KMS-11 (cell line): ENCODE data around the gene NPAS2.

Source experiments
- H2AFZ ChIP-seq: fragments of 200-600 bp; sonication (generic); 2 replicates; pipeline ENCODE4 v1.6.1; 2016; ENCODE audit warnings: antibody characterized with exemption, mixed run types, low read depth
- H3K27ac ChIP-seq: fragments of 200-600 bp; sonication (generic); 2 replicates; pipeline ENCODE4 v1.6.1; 2016; ENCODE audit warnings: mild to moderate bottlenecking, mixed run types
- H3K27me3 ChIP-seq: fragments of 200-600 bp; sonication (generic); 2 replicates; pipeline ENCODE4 v1.6.1; 2017; ENCODE audit warnings: mild to moderate bottlenecking, low read depth, mixed run types, moderate library complexity; ENCODE audit not compliant: insufficient read depth
- H3K36me3 ChIP-seq: fragments of 200-600 bp; sonication (generic); 2 replicates; pipeline ENCODE4 v1.6.1; 2017; ENCODE audit warnings: mild to moderate bottlenecking, mixed run types; ENCODE audit not compliant: insufficient read depth
- H3K4me1 ChIP-seq: fragments of 200-600 bp; sonication (generic); 2 replicates; pipeline ENCODE4 v1.6.1; 2016; ENCODE audit warnings: mild to moderate bottlenecking, low read depth, mixed run types; ENCODE audit not compliant: poor library complexity, severe bottlenecking
- H3K4me2 ChIP-seq: fragments of 200-600 bp; sonication (generic); 2 replicates; pipeline ENCODE4 v1.7.0; 2016; ENCODE audit warnings: mild to moderate bottlenecking, mixed run types
- H3K4me3 ChIP-seq: fragments of 200-600 bp; sonication (generic); IDR thresholded peaks from 2 replicates; pipeline ENCODE4 v1.6.1; 2017; ENCODE audit warnings: low read depth, low read length, mixed read lengths; ENCODE audit not compliant: insufficient read depth
- H3K79me2 ChIP-seq: fragments of 200-600 bp; sonication (generic); 2 replicates; pipeline ENCODE4 v1.6.1; 2016; ENCODE audit warnings: low read depth, mixed run types; ENCODE audit not compliant: insufficient read depth
- H3K9ac ChIP-seq: fragments of 200-600 bp; sonication (generic); 2 replicates; pipeline ENCODE4 v1.6.1; 2016; ENCODE audit warnings: mild to moderate bottlenecking, mixed run types
- H4K20me1 ChIP-seq: fragments of 200-600 bp; sonication (generic); 2 replicates; pipeline ENCODE4 v1.6.1; 2016; ENCODE audit warnings: mild to moderate bottlenecking, mixed run types; ENCODE audit not compliant: insufficient read depth
- CTCF ChIP-seq: fragments of 200-600 bp; sonication (generic); conservative IDR thresholded peaks from 2 replicates; pipeline ENCODE4 v1.6.1; 2017; ENCODE audit warnings: low read depth, mild to moderate bottlenecking, antibody characterized with exemption, low read length, moderate library complexity, mixed read lengths

The NPAS2 gene

GRCh38 chr2:100796499-100797100 is 23.3 kb upstream of the NPAS2 start:
- H3K27ac ChIP-seq: no peak overlapping the region
- no peaks in the 10 kb centered on the region for H3K4me1 ChIP-seq
- no peak overlapping the region for H3K9ac ChIP-seq
- H3K27me3 ChIP-seq: no peaks in the 10 kb centered on the region
- H3K4me3 ChIP-seq: no peak overlapping the region
- TF ChIP-seq CTCF: no peak
- H3K79me2 ChIP-seq: no peaks in the 10 kb centered on the region
- H2AFZ ChIP-seq: no peak overlapping the region
- H3K4me2 ChIP-seq: no peak overlapping the region
- no peaks in the 10 kb centered on the region for H3K36me3 ChIP-seq
- no peaks in the 10 kb centered on the region for H4K20me1 ChIP-seq

- no peaks in the 10 kb centered on the region for H3K4me1 ChIP-seq
- H3K4me2 ChIP-seq: no peak overlapping the region
- H3K27me3 ChIP-seq: no peaks in the 10 kb centered on the region
- no peak overlapping the region for H3K27ac ChIP-seq
- TF ChIP-seq CTCF: no peak
- no peaks in the 10 kb centered on the region for H4K20me1 ChIP-seq
- no peak overlapping the region for H3K4me3 ChIP-seq
- H2AFZ ChIP-seq: no peak overlapping the region
- no peaks in the 10 kb centered on the region for H3K79me2 ChIP-seq
- no peak overlapping the region for H3K9ac ChIP-seq
- no peaks in the 10 kb centered on the region for H3K36me3 ChIP-seq
These were observed 20.3 kb upstream of the NPAS2 start for GRCh38 chr2:100799686-100800085.

DNA sequence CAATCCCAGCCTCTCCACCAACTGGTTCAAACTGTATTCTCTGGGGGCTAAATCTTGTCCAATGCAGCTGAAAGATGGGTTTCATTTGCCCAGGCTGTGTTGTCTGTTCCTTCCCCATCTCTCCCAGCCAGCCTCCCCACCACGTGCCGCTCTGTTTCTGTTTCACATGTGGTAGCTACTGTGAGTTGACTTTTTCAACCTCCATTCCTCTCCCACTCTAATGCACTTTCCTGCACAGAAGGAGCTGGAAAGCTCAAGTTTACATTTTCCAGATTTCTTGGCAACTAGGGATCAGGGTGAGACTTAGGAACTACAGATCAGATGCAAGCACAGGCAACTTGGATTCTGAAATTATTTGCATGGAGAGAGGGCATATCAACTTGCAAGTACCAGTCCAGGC is 19.0 kb upstream of the NPAS2 start:
- no peak overlapping the region for H3K27ac ChIP-seq
- no peaks in the 10 kb centered on the region for H3K27me3 ChIP-seq
- H3K4me3 ChIP-seq: no peak overlapping the region
- H3K9ac ChIP-seq: no peak overlapping the region
- H4K20me1 ChIP-seq: no peaks in the 10 kb centered on the region
- no peaks in the 10 kb centered on the region for H3K79me2 ChIP-seq
- no peak overlapping the region for H3K4me2 ChIP-seq
- no peaks in the 10 kb centered on the region for H3K36me3 ChIP-seq
- H2AFZ ChIP-seq: no peak overlapping the region
- no peak for TF ChIP-seq CTCF
- H3K4me1 ChIP-seq: no peaks in the 10 kb centered on the region

DNA sequence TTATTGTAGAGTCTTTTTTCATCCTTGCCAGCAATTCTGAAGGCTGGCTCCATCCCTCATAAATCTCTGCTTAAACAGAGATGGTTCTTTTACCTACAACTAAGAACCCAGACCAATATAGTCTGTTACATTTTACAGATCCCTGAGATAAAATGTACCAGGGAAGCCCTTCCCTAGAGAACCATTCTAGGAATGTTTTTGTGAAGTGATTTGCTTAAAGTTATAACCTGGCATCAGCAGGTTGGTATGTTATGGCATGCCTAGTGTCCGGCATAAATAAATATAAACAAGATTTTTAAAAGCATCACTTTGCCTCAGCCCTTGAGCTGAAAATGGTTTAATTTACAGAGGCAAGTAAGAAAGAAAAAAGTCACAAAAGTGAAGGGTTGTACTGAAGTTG is 18.5 kb upstream of the NPAS2 start:
- Histone ChIP-seq H3K79me2 (no peaks in the 10 kb centered on the region), H2AFZ (no peak overlapping the region), H3K36me3 (no peaks in the 10 kb centered on the region), H3K4me1 (no peaks in the 10 kb centered on the region), H3K27me3 (no peaks in the 10 kb centered on the region), H3K27ac (no peak overlapping the region), H3K4me3 (no peak overlapping the region), H3K4me2 (no peak overlapping the region), H4K20me1 (no peaks in the 10 kb centered on the region), H3K9ac (no peak overlapping the region)
- no peak for TF ChIP-seq CTCF
